IPS DF 19.7 (cell line): Measurements from ENCODE around the gene HMX1.

ENCODE experiments used
- DNase-seq: peaks from one replicate; pipeline ENCODE4 v3.0.0-alpha.2; 2013; ENCODE audit warnings: low read depth, low spot score

Gene HMX1

GRCh38 chr4:8871417-8872401 lies at the start of gene HMX1:
TSS of gene HMX1 (minus strand) at chr4:8871839. CDS start at chr4:8871614, 225 bp downstream.
- DNase-seq = no peak

- DNase-seq = no peak
Measured at GRCh38 chr4:8920969-8921368, 49.3 kb upstream of the HMX1 start.

GRCh38 chr4:8920289-8920965 lies 48.8 kb upstream of the HMX1 start:
- DNase-seq = no peak

GRCh38 chr4:8919651-8920288 lies 48.1 kb upstream of the HMX1 start:
- DNase-seq = no peak

- no peak for DNase-seq
Measured at GRCh38 chr4:8917868-8918783, 46.5 kb upstream of the HMX1 start.

- no peak for DNase-seq
Measured at GRCh38 chr4:8917321-8917811, 45.7 kb upstream of the HMX1 start.

- DNase-seq = no peak
Measured at GRCh38 chr4:8916906-8917305, 45.3 kb upstream of the HMX1 start.

- DNase-seq = no peak
Measured at GRCh38 chr4:8916351-8916885, 44.8 kb upstream of the HMX1 start.

GRCh38 chr4:8915201-8916200 lies 43.9 kb upstream of the HMX1 start:
- no peak for DNase-seq

GRCh38 chr4:8914461-8915171 lies 43.0 kb upstream of the HMX1 start:
- DNase-seq = no peak

GRCh38 chr4:8913858-8914460 lies 42.3 kb upstream of the HMX1 start:
- no peak for DNase-seq

GRCh38 chr4:8913121-8913857 lies 41.6 kb upstream of the HMX1 start:
- DNase-seq = no peak

GRCh38 chr4:8912506-8912905 lies 40.9 kb upstream of the HMX1 start:
- no peak for DNase-seq

GRCh38 chr4:8912089-8912455 lies 40.4 kb upstream of the HMX1 start:
- DNase-seq = no peak

GRCh38 chr4:8911316-8912088 lies 39.9 kb upstream of the HMX1 start:
- DNase-seq = no peak

- DNase-seq = no peak
Measured at GRCh38 chr4:8910822-8911315, 39.2 kb upstream of the HMX1 start.
